Cerebellar cortex (tissue), 1 donor: ENCODE data around the gene PHACTR3.
"Not testable (repeated sequence)": the region's sequence is repeated elsewhere in the genome, so short reads cannot be mapped to it uniquely, and the experiment has no call there.

ENCODE experiments used
- DNase-seq: peaks from one replicate; pipeline ENCODE4 v3.0.0-alpha.2; 2015; ENCODE audit warnings: low spot score

The PHACTR3 gene

GRCh38 chr20:59603781-59604541, at the start of gene PHACTR3:
Gene PHACTR3 (plus strand): TSS chr20:59604540. CDS start chr20:59605015, 475 bp downstream.
- no peak for DNase-seq

DNA sequence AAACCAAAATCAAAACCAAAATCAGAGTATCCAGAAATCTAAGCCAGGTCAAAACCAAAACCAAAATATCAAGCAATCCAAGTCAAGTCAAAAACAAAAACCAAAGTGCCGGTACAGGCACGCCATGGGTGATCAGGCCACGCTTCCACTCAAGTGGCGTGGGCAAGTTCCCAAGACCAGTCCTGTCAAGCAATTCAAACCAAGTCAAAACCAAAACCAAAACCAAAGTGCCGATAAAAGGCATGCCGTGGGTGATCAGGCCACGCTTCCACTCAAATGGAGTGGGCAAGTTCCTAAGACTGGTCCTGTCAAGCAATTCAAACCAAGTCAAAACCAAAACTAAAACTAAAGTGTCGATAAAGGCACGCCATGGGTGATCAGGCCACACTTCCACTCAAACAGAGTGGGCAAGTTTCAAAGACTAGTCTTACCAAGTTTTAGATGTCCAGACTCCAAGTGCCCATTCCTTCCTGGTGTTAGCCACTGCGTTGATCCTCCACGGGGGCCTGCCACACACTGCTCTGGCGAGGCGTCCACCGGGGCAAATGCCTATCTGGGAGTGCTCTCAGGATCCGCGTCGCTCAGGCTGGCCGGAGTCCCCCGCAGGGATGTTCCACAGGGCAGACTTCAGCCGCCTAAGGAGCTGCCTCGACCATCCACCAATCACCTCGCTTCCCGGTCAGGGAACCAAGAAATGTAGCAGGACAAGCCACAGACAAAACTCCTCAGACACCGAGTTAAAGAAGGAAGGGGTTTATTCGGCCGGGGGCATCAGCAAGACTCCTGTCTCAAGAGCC, 46.4 kb upstream of the PHACTR3 start:
- not testable (repeated sequence) for DNase-seq

DNA sequence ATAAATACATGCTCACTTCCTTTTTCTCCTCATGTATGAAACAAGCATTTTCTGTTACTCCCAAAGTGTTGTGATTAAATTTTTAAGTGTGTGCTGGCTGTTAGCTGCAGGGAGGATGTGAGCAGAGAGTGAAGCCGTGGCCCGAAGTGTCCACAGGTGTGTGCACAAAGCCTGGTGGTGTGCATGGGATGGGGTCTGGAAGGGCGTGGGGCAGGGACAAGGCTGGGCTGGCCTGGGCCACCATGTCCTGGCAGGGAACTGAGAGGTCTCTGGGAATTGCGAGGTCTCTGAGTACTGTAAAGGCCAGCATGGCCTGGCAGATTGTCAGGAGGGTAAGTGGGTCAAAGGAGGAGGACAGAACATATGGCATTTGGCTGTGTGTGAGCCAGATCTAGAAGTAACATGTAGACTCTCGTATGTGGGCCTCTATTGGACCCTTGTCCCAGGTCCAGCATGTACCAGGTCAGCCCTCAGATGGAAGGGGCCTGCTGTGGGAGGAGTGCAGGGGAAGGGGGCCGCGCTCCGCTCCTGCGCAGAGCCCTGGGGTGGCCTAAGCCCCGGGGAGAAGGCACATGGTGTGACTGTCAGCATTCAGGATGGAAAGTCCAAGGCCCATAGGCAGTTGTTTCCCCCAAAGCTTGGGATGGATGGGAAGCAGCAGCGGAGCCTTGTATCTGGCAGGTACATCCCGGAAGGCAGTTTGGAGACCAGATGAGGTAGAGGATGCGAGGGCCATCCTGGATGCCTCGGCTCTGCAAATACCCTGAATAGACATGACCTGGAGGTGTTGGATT, 45.1 kb upstream of the PHACTR3 start:
- DNase-seq: peak; percentile 93

- DNase-seq: no peak
These were observed 44.5 kb upstream of the PHACTR3 start for GRCh38 chr20:59559863-59560262.

GRCh38 chr20:59560588-59561227, 43.6 kb upstream of the PHACTR3 start:
- peak; percentile 57 for DNase-seq

DNA sequence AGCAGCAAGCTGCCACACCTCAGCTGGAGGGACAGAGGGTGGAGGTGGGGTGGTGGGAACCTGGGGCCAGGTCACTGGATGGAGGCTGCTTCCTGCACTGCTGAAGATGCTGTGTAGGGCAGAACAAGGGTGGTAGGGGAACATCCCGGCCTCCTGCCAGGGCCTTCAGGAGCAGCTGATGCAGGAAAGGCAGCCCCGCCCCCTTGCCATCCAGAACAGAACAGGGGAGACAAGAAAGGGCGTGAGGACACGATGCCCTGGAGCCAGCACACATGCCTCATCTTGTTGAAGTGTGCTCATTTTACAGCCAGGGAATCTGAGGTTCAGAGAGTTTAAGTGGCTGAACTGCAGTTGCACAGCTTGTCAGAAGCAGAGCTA, 43.1 kb upstream of the PHACTR3 start:
- no peak for DNase-seq

DNA sequence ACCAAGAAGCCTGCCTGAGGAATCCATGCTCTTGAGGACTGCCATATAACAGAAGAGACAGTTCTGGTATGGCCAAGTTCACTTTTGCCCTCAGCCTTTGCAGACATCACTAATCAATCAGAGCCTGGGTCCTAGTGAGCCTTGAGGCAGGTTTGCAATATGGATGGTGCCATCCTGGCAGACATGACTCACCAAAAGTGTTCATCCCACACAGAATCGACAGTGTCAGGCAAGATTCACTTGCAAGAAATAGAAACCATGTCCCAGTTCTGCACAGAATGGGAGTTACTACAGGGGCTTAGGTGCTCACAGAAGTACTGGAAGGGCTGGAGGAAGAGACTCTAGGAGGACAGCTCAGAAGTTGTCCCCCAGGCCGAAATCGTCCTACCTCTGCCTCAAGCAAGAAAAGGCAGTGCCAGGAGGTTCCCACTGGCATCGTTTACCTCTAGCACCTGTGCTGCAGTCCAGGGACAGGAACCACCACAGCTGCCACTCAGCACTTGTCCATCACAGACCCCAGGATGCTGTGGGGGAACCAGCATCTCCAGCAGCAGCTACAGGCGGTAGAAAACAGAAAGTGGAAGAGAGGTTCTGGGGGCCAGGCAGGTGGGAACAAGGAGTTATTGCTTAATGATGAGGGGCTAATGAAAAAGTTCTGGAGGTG, 42.6 kb upstream of the PHACTR3 start:
- no peak for DNase-seq

DNA sequence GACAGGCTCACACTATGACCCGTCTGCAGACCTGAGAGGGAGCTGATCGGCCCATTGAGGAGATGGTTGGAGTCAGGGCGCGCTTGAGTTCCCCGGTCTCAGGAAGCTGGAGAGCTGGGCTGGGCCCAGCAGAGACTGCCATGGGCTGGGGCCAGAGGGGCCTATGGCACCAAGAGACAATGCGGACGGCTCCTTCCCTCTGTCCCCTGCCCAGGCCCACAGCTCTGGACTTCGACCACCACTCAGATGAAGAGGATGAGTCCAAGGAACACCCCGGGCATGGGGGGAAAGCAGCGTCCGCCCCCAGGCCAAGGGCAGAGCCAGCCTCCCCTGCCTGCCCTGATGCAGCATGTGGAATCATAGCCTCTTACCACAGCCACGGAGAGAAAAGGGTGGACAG, 40.2 kb upstream of the PHACTR3 start:
- no peak for DNase-seq

GRCh38 chr20:59564943-59565342, 39.4 kb upstream of the PHACTR3 start:
- no peak for DNase-seq

- DNase-seq: no peak
These were observed 38.4 kb upstream of the PHACTR3 start for GRCh38 chr20:59565768-59566461.

- DNase-seq: no peak
These were observed 37.5 kb upstream of the PHACTR3 start for GRCh38 chr20:59566631-59567524.

DNA sequence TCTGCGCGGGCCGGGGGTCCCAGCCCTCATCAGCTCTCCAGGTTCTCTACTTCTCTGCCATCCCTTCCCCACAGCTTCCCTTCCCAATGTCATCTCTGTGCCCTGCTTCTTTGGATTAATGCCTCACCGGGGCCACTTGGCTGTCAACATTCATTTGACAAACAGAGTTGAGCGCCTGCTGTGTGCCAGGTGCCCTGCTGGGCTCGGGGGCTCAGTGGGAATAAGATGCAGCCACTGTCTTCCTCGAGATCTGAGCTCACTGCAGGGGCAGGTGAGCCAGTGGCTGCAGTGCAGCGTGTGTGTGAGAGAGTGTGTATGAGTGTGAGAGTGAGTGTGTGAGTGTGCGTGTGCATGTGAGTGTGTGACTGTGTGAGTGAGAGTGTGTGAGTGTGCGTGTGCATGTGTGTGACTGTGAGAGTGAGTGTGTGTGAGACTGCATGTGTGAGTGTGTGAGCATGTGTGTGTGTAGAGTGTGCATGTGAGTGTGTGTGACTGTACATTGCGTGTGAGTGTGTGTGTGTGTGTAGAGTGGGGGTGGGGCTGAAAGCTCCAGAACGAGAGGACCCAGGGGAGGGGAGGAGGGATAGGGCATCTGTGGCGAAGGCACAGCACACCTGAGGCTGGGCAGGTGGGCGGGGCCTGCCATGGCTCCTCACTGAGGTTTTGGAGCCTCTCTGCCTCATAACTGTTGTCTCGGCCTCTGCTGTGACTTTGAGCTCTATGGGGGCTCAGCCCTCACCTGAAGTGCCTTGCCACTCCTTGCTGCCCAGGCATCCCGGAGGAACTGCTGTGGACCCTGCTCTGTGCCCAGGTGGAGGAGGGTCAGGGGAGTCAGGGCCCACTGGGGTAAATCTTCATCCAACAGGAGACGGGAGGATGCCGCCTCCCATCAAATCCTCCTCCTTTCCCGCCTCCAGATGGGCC, 36.5 kb upstream of the PHACTR3 start:
- DNase-seq: no peak

DNA sequence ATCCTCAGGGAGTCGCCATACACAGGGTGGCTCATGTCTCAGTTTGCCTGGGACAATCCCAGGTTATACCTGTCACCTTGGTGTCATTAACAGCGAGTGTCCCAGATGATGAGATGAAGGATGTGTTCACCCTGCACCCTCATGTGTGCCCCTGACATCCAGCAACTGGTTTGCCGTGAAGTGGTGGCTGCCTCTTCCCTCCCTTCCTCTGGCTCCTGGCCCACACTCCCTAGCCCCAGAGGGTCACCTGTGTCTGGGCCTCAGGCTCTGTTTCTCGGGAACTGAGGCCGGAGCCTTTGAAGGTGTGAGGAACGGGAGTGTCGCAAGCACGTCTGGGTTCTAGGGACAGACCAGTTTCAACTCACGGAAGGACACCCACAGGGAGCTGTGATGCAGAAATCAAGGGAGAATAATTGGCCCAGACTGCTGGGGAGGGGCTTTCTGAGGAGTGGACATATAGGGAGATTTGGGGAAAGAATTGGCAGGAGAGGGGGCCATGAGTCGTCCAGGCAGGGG, 35.8 kb upstream of the PHACTR3 start:
- no peak for DNase-seq

- DNase-seq: no peak
These were observed 35.0 kb upstream of the PHACTR3 start for GRCh38 chr20:59569305-59569704.

GRCh38 chr20:59571151-59571550, 33.2 kb upstream of the PHACTR3 start:
- DNase-seq: no peak

DNA sequence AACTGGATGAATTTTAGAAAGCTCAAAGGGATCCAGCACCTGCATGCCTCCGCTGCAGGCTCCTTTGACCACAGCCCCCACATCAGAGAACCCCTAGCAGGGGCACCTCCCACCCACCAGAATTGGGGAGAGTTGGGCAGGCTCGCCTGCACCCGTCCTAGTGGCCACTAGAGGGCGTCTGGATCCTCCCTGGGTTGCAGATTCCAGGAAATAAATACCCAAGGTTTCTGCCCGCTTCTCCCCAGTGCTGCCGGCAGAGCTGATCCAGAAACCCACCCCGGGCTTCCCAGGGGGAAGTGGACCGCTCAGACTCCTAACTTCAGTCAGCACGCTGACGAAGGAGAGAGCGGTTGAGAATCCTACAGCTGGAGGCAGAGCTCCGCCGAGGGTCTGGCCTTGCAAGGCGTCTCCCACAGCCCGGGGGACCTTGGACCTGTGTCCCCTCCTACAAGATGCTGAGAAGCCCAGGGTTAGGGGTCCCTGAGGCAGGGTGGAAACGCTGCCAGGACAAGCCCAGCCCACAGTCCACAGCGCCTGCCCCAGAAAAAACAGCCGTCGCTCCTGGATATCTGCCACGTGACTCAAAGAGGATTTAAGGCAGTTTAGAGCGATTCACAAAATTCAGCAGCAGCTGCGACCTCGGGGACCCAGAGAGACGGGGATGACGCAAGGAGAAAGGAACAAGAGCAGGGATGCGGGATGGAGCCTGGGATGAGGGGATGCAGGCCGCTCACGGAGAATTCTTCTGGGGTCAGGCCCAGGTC, 32.6 kb upstream of the PHACTR3 start:
- peak; percentile 76 for DNase-seq

DNA sequence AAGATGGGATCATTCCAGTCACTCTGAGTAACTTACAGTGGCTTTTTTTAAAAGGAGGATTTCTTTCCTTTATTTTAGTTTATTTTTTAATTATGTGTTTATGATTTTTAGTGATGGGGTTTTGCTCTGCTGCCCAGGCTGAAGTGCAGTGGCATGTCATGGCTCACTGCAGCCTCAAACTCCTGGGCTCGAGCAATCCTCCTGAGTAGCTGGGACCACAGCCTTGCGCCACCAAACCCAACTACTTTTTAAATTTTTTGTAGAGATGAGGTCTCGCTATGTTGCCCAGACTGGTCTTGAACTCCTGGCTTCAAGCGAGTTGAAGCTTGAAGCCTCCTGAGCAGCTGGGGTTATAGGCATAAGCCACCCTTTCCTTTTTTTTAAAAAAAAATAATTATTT, 31.8 kb upstream of the PHACTR3 start:
- DNase-seq: no peak

GRCh38 chr20:59573837-59574236, 30.5 kb upstream of the PHACTR3 start:
- no peak for DNase-seq
